GM21737 (cell line): ENCODE measurements around the gene TBCD.

Experiments used
- ATAC-seq: cut with Tn5 transposase; IDR thresholded peaks from one replicate; pipeline ENCODE4 v1.9.1; 2021; ENCODE audit warnings: mild to moderate bottlenecking, moderate library complexity; ENCODE audit not compliant: unreplicated experiment

The TBCD gene

DNA sequence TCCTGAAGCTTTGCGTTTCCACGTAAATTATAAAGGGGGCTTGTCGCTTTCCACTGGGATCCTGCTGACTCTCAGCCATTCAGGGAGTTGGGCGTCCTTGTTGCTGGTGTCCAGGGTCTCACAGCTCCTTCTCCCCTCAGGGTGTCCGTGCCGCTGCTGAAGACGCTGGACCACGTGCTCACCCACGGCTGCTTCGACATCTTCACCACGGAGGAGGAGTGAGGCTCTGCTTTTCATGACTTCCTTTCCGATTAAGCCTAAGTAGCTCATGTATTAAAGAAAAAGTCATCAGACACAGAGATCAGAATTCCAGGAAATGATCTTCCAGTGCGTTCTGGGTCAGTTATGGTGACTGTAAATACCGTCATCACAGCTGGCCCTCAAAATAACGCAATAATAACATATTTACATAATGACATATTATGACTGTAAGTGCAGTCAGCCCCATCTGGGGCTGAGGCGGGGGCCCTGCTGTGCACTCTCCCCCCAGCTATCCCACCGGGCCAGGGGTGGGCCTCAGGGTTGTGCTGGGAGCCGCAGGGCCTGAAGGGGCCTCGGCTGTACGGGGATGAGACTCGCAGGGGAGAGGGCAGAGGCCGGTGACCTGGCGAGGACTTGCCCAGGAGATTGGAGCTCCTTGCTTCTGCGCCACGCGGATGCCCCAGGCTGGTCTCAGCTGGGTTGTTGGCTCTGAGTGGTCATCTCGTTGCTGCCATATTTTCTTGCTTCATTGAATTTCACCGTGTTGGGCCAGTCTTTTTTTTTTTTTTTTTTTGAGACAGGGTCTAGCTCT lies 180.8 kb downstream of the TBCD start:
- no peak for ATAC-seq

DNA sequence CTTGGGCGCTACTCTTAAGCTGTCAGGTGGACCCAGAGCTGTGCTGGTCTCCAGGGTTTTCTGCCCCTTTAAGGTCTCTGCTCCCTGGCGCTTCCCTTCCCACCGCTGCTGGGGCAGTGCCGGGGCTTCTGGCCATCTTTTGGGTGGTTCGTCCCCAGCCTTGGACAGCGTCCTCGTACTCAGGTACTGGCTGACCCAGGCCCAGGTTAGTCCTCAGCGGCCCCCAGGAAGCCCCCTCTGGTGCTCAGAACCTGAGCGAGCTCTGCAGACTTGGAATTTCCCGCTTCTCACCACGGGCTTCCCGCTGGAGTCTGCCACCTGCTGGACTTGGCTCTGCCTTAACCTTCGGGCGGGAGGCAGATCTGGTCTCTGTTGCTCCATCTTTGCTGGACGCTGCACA lies 182.0 kb downstream of the TBCD start:
- ATAC-seq: no peak

DNA sequence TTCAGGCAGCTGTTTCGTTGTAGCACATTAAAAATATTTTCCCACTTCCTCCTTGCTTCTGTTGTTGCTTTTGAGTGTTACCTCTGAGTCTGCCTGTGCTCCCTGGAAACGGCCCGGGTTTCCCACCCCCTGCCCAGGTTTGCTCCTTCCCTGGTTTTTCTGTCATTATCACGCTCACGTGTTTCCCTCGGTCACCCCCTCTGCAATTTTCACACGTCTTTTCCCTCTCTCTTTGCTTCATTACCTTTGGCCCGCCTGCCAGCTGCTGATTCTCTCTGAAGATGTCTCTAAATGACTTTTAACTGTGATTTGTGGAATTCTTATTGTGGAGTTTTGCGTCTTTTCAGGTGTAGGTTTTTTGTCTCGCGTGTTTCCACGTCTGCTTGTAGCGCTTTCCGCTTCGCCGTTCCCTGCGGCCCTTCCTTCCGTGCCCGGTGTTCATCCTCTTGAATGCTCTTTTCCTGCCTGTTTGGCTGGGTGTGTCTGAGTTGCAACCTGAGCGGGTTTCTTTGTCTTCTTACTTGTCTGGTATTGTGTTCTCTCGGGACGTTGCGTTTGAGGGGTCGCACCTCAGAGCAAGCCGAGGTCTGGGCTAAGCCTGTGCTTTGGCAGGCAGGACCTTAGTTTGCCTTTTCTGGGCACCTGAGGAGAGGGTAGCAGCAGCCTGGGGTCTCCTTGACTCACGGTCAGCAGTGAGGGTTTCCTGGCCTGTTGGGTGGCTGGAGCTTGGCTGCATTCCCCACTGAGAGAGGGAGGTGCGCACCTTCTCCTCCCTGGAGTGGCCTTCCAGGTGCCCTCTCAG lies 184.3 kb downstream of the TBCD start:
- ATAC-seq: no peak

DNA sequence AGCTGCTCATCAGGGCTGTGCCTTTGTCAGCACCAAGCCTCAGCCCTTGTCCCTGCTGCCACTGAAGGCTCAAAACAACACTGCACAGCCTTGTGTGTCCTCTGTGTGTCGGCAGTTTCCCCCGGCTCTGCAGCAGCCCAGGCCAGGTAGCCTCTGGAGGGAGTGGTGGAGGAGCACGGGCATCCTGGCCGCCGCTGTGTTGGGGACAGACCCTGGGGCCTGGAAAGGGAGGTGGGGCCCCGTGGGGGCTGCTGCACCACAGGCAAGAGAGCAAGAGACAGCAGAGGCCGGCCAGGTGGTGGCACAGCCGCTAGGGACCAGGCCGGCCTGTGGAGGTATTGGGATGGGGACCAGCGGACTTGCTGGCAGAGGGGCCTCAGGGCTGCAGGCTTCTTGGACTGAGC lies 184.9 kb downstream of the TBCD start:
- no peak for ATAC-seq

GRCh38 chr17:82937411-82938371 lies 185.8 kb downstream of the TBCD start:
- ATAC-seq: no peak

DNA sequence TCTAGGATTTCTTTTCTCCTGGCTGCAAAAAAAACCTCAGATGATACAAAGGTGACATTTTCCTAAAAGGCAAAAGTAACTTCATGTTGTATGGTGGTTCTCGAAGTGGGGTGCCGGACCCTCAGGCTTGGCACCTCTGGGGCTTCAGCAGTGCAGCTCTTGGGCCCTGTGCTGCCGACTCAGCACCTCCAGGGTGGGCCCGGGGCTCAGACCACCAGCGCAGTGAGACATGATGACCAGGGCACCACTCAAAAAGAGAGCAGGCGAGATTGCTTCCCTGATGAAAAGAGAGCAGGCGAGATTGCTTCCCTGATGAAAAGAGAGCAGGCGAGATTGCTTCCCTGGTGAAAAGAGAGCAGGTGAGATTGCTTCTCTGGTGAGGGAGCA lies 186.6 kb downstream of the TBCD start:
- no peak for ATAC-seq

DNA sequence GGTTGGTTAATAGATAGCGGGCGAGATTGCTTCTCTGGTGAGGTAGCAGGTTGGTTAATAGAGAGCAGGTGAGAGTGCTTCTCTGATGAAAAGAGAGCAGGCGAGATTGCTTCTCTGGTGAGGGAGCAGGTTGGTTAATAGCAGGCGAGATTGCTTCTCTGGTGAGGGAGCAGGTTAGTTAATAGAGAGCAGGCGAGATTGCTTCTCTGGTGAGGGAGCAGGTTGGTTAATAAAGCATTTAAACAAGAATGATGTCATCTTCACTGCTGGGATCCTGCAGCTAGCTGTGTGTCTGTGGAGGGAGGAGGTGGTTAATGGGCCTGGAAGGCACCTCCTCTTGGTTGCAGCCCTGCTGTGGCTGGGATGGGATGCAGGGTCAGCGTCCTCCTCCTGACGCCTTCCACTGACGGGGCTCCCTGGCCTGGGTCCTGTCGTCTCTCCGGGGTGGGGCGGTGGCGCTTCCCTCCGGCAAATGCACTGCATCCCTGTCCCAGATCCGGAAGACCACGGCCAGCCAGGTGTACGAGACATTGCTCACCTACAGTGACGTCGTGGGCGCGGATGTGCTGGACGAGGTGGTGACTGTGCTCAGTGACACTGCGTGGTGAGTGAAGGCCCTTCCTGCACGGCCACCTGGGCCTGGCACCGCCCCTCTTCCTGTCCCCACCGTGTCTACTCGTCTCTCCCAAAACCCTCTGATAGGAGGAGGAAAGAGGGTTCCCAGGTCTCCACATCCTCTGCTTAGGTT lies 187.2 kb downstream of the TBCD start:
- ATAC-seq: no peak

GRCh38 chr17:82939621-82940135 lies 187.8 kb downstream of the TBCD start:
- no peak for ATAC-seq

- no peak for ATAC-seq
These were observed 188.6 kb downstream of the TBCD start for GRCh38 chr17:82940226-82941020.

DNA sequence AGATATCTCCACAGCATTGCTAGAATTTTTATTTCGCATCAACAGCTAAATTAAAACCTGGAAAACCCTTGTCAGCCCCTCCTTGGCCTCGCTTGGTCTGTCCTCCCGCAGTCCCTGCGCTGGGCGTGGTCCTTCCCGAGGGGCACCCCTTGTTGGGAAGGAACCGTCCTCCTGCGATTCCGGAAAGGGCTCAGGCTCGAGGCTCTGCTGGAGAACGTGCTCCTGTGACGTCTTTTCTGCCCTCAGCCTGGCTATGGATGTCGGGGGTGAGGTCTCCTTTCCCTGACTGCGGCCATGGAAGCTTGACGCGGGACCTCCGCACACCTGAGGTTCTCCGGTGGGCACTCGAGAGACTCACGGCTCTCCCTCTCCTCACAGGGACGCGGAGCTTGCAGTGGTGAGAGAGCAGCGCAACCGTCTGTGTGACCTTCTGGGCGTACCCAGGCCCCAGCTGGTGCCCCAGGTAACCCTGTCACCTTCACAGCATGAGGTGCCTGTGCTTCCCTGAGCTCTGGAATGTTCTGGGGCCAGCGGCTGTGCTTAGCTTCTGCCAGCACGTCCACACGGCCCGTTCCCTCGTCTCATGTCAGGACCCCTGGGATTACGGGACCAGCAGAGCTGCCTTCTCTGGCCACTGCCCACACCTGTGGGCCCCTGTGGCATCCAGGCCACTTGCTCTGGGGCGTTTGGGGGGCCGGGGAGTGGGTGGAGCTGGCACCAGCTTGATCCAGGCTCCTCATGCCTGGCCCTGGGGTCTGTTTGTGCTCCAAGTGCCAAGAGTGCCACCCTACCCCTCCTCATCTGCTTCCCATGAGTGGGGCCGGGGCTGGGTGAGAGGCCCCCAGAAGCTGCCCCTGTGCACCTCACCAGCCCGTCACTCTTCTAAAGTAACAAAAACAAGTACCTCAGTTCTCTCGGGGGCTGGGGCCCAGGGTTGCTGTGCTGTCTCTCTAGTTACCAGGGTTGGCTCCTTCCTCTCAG lies 189.4 kb downstream of the TBCD start:
- no peak for ATAC-seq

DNA sequence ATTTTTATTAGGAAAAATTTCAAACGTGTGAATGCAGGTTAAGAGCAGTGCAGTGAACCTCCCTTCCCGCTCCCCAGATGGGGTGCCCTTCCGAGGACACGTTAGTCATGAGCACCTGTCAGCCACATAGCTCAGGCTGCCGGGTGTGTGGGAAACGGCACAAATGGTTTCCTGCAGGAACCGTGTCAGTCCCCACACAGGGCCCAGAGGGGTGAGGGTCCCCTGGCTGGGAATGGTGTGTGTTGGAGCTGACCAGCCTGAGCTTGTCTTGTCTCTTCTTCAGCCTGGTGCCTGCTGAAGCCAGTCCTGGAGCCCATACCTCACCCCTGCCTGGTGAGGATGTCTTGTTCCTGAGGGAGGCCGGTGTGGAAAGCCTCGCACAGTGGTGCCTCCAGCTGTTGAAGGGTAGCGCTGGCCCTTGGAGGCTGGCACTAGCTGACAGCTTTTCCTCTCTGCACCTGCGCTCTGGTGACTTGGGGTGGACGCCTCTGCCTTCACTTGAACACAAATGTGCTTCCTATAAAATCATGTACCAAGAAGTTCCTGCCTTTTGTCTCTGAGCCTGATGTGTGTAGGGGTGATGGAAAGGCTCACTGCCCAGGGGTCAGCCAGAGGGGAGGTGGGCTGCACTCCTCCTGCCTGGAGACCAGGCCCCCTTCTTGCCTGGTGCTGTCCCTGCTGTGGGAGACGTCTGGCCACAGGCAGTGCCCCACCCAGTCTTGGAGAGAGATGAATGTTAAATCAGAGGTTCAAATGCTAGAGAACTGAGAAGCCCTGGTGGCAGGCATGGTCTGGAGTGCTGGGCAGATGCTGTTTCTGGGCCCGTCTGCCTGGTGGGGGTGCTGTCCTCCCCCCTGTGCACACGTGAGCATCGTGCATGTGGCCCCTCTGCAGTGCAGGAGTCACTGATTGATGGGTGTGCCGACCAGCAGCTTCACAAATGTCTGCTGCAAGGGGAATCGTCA lies 190.6 kb downstream of the TBCD start:
- ATAC-seq: no peak

GRCh38 chr17:82943339-82943738 lies 191.5 kb downstream of the TBCD start:
- no peak for ATAC-seq

DNA sequence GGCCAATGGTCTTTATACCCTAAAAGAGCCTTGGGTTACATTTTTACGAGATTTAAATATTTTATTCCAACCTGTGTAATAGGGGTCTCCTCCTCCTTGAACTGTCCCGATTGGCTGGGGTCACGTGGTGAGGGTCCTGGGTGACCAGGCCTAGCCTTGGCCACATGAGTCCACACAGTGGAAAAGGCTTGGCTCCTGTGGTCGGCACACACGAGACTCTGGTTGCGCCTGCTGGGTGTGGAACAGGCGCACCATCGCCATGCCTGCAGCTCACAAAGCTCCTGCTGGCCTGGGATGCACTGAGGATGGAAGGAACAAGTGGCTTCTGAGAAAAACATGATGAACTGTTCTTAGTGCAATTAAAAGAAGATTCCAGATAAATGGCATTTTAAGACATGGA lies 191.9 kb downstream of the TBCD start:
- no peak for ATAC-seq

- ATAC-seq: no peak
These were observed 193.1 kb downstream of the TBCD start for GRCh38 chr17:82944990-82945389.

DNA sequence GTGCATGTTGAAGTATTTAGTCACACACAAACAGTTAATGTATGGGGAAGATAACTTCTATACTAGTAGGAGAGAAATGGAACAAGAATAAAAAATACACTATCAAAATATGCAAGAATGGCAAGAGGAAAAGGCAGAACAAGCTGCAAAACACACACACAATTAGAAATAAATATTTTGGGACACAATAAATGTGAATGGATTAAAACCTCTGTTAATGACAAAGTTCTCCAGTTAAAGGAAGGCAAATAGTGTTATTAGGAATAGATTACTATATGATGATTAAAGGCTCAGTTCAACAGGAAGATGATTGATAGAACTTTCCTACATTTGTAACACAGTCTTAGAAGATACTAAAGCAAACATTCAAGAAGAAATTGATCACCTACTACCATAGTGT lies 194.2 kb downstream of the TBCD start:
- ATAC-seq: no peak

DNA sequence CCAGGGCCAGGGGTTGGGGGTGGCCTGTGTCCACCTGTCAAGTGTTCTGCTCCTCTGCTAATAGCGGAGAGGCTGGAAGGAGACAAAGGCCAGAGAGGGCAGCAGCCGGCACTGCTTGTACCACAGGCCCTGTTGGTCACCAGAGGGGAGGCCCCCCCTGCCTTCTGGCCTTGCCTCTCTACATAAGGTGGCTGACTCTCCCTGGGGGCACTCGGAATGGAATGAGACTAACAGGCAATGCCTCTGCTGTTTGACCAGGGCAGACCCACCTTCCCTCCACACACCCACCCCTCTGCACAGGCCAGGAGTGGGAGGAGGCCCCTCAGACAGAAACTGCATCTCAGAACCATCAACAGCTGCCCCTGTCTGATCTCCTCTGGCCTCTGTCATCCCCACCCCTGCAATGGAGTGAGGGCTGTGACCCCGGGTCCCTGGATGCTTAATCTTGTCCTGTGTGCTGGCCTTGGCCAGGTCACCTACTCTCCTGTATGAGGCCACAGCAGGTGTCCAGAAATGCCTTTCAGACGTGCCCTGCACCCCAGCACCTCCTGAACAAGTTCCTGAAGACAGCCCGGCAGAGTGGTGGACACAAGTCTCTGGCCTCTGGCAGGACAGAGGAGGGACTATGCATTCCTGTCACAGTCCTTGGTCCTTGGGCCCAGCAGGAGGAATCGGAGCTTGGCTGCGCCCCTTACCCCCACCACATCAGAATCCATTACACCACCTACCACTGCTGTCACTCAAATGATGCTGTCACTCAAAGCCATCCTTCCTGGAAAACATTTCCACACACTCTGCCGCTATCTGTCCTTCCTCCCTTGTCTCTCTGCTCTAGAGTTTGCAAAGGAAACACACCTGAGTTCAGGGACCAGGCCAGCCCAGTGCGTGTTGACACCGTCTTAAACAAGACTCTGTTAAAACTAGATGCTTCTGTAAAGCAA lies 195.5 kb downstream of the TBCD start:
- ATAC-seq: no peak
